Stomach (tissue), 4 donors: ENCODE measurements around the gene SIPA1.

ENCODE experiments used
- CTCF ChIP-seq, 7 experiments: fragments of 450-650 bp in 4 of 7; fragments of 200-600 bp in 3 of 7; sonication (generic) in 3 of 7; IDR thresholded peaks; one replicate each; pipeline ENCODE4 v1.5.1; 2016 to 2019; ENCODE audit warnings: antibody characterized with exemption in 7 of 7, control low read depth in 2 of 7, mild to moderate bottlenecking in 1 of 7
- EP300 ChIP-seq: sonication (generic); formaldehyde crosslinking; IDR thresholded peaks from one replicate; pipeline ENCODE4 v1.6.1; 2017; ENCODE audit warnings: antibody characterized with exemption
- POLR2A ChIP-seq, 4 donors: fragments of 450-650 bp; IDR thresholded peaks; one replicate each; pipeline ENCODE4 v1.6.1; 2016; ENCODE audit warnings: antibody characterized with exemption in 4 of 4, control low read depth in 2 of 4, mild to moderate bottlenecking in 1 of 4, moderate library complexity in 1 of 4
- POLR2AphosphoS5 ChIP-seq, 3 donors: sonication (generic); formaldehyde crosslinking; IDR thresholded peaks; one replicate each; pipeline ENCODE4 v1.6.1; 2016; ENCODE audit warnings: antibody characterized with exemption in 3 of 3

GRCh38 chr11:65598258-65598699 lies 39.6 kb upstream of the SIPA1 start:
- TF ChIP-seq CTCF (IDR thresholded peaks at IDR 0.05) (no peak), POLR2A (IDR thresholded peaks at IDR 0.05) (no peak), POLR2AphosphoS5 (IDR thresholded peaks at IDR 0.05) (no peak), EP300 (no peak)
